ENCODE measurements around the gene BDKRB2.

BDKRB2 gene

GRCh38 chr14:96167224-96168148 is 37.2 kb upstream of the BDKRB2 start:
- DNase-seq (ENCODE audit: low read depth) = no peak
- no peak for TF ChIP-seq CTCF (IDR thresholded peaks at IDR 0.05; ENCODE audit: low read depth, low read length, missing control alignments)

GRCh38 chr14:96168581-96168980 is 36.1 kb upstream of the BDKRB2 start:
- DNase-seq (ENCODE audit: low read depth) = no peak
- H3K4me3 ChIP-seq (ENCODE audit: low read depth, low read length) = no peak overlapping the region
- no peak for TF ChIP-seq CTCF (IDR thresholded peaks at IDR 0.05; ENCODE audit: low read depth, low read length, missing control alignments)

More at GRCh38 chr14:96167224-96168148, 37.2 kb upstream of the BDKRB2 start:
- no peak overlapping the region for H3K4me3 ChIP-seq (ENCODE audit: low read depth, low read length)

GRCh38 chr14:96170961-96171592 is 33.6 kb upstream of the BDKRB2 start:
- DNase-seq (ENCODE audit: low read depth) = no peak
- TF ChIP-seq CTCF (IDR thresholded peaks at IDR 0.05; ENCODE audit: low read depth, low read length, missing control alignments) = no peak
- no peak overlapping the region for H3K4me3 ChIP-seq (ENCODE audit: low read depth, low read length)

- DNase-seq (ENCODE audit: low read depth) = no peak
- TF ChIP-seq CTCF (IDR thresholded peaks at IDR 0.05; ENCODE audit: low read depth, low read length, missing control alignments) = no peak
- H3K4me3 ChIP-seq (ENCODE audit: low read depth, low read length) = no peak overlapping the region
Observed at GRCh38 chr14:96173636-96174475, 30.8 kb upstream of the BDKRB2 start.

GRCh38 chr14:96176275-96176674 is 28.4 kb upstream of the BDKRB2 start:
- no peak overlapping the region for H3K4me3 ChIP-seq (ENCODE audit: low read depth, low read length)
- no peak for TF ChIP-seq CTCF (IDR thresholded peaks at IDR 0.05; ENCODE audit: low read depth, low read length, missing control alignments)
- no peak for DNase-seq (ENCODE audit: low read depth)

- no peak overlapping the region for H3K4me3 ChIP-seq (ENCODE audit: low read depth, low read length)
- no peak for DNase-seq (ENCODE audit: low read depth)
- TF ChIP-seq CTCF (IDR thresholded peaks at IDR 0.05; ENCODE audit: low read depth, low read length, missing control alignments) = no peak
Observed at GRCh38 chr14:96176811-96177211, 27.8 kb upstream of the BDKRB2 start.
